KOPT-K1 (cell line): ENCODE data around the gene LECT2.

ENCODE experiments used
- H3K27ac ChIP-seq: fragments of 200-600 bp; sonication (generic); 2 replicates; pipeline ENCODE4 v1.5.1; 2016; ENCODE audit warnings: antibody characterized with exemption, mild to moderate bottlenecking, low read depth, low read length; ENCODE audit not compliant: poor library complexity, severe bottlenecking
- H3K36me3 ChIP-seq: fragments of 200-600 bp; sonication (generic); 2 replicates; pipeline ENCODE4 v1.5.1; 2017; ENCODE audit warnings: antibody characterized with exemption, mild to moderate bottlenecking, low read length, moderate library complexity; ENCODE audit not compliant: insufficient read depth
- H3K9me3 ChIP-seq: fragments of 200-600 bp; sonication (generic); 2 replicates; pipeline ENCODE4 v1.5.1; 2017; ENCODE audit warnings: antibody characterized with exemption, low read length, mild to moderate bottlenecking; ENCODE audit not compliant: insufficient read depth, poor library complexity, severe bottlenecking

The LECT2 gene

DNA sequence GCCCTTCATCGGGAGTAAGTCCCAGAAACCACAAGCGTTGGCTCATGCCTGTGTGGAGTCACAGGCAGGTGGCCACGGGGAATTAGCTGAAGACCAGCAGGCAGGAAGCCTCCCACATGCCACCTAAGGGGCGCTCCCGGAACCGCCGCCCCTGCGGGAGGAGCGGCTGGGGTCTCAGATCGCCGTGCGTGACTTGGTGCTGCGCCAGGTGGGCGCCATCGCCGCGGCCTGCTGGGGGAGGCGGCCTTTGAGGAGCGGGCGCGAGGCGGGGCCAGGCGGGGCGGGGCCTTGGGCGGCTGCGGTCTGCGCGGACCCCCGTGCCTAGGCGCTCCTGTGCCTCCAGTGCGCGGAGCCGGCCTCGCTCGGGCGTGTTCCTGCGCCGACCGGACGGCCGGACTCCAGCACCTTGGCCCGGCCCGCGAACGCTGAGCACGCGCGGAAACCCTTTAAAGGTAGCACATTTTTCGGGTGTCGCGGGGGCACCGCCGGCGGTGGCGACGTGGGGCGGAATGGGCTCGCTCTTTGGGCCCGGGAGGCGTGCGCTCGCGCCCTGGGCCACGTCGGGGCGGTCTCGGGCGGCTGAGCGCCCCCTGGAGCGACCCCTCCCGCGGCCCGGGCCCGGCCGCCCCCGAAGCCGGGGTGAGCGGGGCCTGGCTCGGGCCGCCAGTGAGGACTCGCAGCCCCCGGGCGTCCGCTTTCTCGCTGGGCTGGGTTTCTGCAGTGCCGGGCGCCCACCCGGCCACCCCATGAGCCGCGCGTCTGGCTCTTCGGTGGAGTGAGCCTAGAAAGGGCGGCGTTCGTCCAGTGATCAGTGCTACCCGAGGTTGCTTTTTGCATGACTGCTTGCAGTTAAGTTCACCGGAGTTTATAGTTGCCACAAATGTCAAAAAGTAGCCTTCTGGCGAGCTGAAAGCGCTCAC lies 24.5 kb downstream of the LECT2 start:
- Histone ChIP-seq H3K27ac (no peak overlapping the region), H3K9me3 (no peaks in the 10 kb centered on the region), H3K36me3 (no peaks in the 10 kb centered on the region)

- Histone ChIP-seq H3K9me3 (no peaks in the 10 kb centered on the region), H3K36me3 (no peaks in the 10 kb centered on the region), H3K27ac (no peak overlapping the region)
These were observed 33.4 kb downstream of the LECT2 start for GRCh38 chr5:135921388-135921787.

- Histone ChIP-seq H3K36me3 (no peaks in the 10 kb centered on the region), H3K9me3 (no peaks in the 10 kb centered on the region), H3K27ac (no peak overlapping the region)
These were observed 34.6 kb downstream of the LECT2 start for GRCh38 chr5:135920199-135920598.

- Histone ChIP-seq H3K36me3 (no peaks in the 10 kb centered on the region), H3K9me3 (no peaks in the 10 kb centered on the region), H3K27ac (no peak overlapping the region)
These were observed 38.0 kb downstream of the LECT2 start for GRCh38 chr5:135916638-135917263.

- H3K9me3 ChIP-seq, result no peaks in the 10 kb centered on the region
- H3K36me3 ChIP-seq, result no peaks in the 10 kb centered on the region
- H3K27ac ChIP-seq, result no peak overlapping the region
These were observed 39.2 kb downstream of the LECT2 start for GRCh38 chr5:135915466-135916001.

GRCh38 chr5:135913713-135914626 lies 40.8 kb downstream of the LECT2 start:
- H3K27ac ChIP-seq, result no peak overlapping the region
- no peaks in the 10 kb centered on the region for H3K9me3 ChIP-seq
- H3K36me3 ChIP-seq, result no peaks in the 10 kb centered on the region

- no peaks in the 10 kb centered on the region for H3K36me3 ChIP-seq
These were observed 49.6 kb downstream of the LECT2 start for GRCh38 chr5:135905144-135905543.

GRCh38 chr5:135901633-135902032 lies 53.1 kb downstream of the LECT2 start:
- Histone ChIP-seq H3K36me3 (no peaks in the 10 kb centered on the region), H3K9me3 (no peaks in the 10 kb centered on the region), H3K27ac (no peak overlapping the region)

More at GRCh38 chr5:135905144-135905543, 49.6 kb downstream of the LECT2 start:
- Histone ChIP-seq H3K9me3 (no peaks in the 10 kb centered on the region), H3K27ac (no peak overlapping the region)

GRCh38 chr5:135900276-135900675 lies 54.5 kb downstream of the LECT2 start:
- Histone ChIP-seq H3K27ac (no peak overlapping the region), H3K9me3 (no peaks in the 10 kb centered on the region), H3K36me3 (no peaks in the 10 kb centered on the region)

DNA sequence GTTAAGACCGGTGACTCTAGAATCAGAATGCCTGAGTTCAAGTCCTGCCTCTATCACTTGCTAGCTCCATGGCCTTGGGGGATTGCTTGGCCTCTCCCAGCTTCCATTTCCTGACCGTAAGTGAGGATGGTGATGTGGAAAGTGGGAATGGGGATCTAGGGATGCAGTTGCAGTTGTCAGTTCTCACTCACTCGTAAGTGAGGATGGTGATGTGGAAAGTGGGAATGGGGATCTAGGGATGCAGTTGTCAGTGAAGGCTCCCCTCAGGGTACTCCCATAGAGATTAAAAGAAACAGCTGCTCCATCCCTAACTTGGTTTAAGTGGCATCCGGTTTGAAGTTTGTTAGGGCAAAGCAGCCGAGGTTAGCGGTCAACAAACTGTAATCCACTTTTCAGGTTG lies 56.1 kb downstream of the LECT2 start:
- Histone ChIP-seq H3K27ac (no peak overlapping the region), H3K36me3 (no peaks in the 10 kb centered on the region), H3K9me3 (no peaks in the 10 kb centered on the region)
